Measurements from ENCODE around the gene FNDC8. TPM values are rescaled to one million over a fixed set of nuclear protein-coding genes. Genes with fewer than 3 reads are reported as not detected.
A peak's percentile ranks its signal among the peaks of the same experiment; 100 is the strongest.
"Not testable (repeated sequence)": the region's sequence is repeated elsewhere in the genome, so short reads cannot be mapped to it uniquely, and the experiment has no call there.

Gene FNDC8
- polyA plus RNA-seq, 2 of the 4 experiments (the other 2 are of a cell fraction): not detected

- ATAC-seq; H3K4me1 ChIP-seq; H3K9me3 ChIP-seq; DNase-seq (ENCODE audit: low read depth in 1 of 2, low spot score in 1 of 2); POLR2A ChIA-PET; H3K27ac ChIP-seq; H3K4me3 ChIP-seq; FAIRE-seq; CTCF ChIA-PET; H3K4me2 ChIP-seq: not testable (repeated sequence)
- WGBS (ENCODE audit: missing lambda C conversion rate): 90% methylated on average over 29 of the region's 29 CpGs
These were observed 29.7 kb downstream of the FNDC8 start for GRCh38 chr17:35151080-35151479.

DNA sequence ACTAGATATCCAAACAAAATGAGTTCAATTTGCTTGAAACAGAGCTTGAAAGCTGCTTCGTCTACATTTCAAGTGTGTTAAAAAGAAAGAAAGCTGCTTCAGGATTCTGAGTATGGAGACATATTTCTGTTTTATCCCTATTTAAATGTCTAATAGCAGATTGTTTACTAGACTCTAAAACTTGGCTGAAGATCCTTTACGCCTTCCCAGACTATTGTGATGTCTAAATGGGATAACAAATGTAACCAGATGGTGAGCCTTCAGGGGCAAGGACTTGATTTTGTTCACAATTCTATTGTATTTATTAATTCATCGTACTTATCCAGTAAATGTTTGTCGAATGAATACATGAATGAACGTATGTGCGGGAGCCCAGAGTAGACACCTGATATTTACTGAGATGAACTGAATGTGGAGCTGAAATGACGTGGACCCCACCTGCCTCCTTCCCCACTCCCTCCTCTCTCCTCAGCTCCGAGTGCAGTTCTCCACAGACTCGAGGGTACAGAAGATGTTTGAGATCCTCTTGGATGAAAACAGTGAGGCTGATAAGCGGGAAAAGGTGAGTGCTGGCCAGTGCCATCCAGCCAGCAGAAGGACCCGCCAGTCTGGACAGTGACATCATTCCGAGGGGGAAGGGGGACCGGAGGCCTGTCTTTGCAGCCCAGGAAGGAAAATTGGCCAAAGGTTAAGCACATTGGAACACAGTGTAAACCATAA lies 31.2 kb downstream of the FNDC8 start:
- no peaks in the 10 kb centered on the region for H3K9me3 ChIP-seq
- H3K4me2 ChIP-seq: no peak overlapping the region
- peak; percentile 39 for FAIRE-seq
- no peak for DNase-seq (ENCODE audit: low read depth in 1 of 2, low spot score in 1 of 2)
- WGBS (ENCODE audit: missing lambda C conversion rate): 44% methylated on average over 13 of the region's 13 CpGs
- no peak for ATAC-seq
- TF ChIP-seq EP300 (IDR thresholded peaks at IDR 0.05) (no peak), SMC3 (IDR thresholded peaks at IDR 0.05) (no peak), CBX2 (IDR thresholded peaks at IDR 0.05; ENCODE audit: borderline replicate concordance, low read depth) (no peak), KDM5A (IDR thresholded peaks at IDR 0.05) (no peak), EHF (CRISPR knock-in tag; IDR thresholded peaks at IDR 0.05) (no peak), HOXA7 (CRISPR knock-in tag; IDR thresholded peaks at IDR 0.05) (no peak), TP53 (CRISPR knock-in tag; IDR thresholded peaks at IDR 0.05) (no peak), ATOH8 (CRISPR knock-in tag; IDR thresholded peaks at IDR 0.05; ENCODE audit: low read depth) (no peak), CEBPB (IDR thresholded peaks at IDR 0.05) (no peak), NPAS2 (CRISPR knock-in tag; IDR thresholded peaks at IDR 0.05; ENCODE audit: borderline replicate concordance) (no peak), ZNF302 (CRISPR knock-in tag; IDR thresholded peaks at IDR 0.05) (no peak), POLR2AphosphoS2 (conservative IDR thresholded peaks at IDR 0.05; ENCODE audit: low read length) (no peak), MAZ (IDR thresholded peaks at IDR 0.05; ENCODE audit: borderline replicate concordance, low read depth, low read length) (no peak), FOXS1 (CRISPR knock-in tag; IDR thresholded peaks at IDR 0.05) (no peak)
- TF ChIP-seq, protein P1, sequence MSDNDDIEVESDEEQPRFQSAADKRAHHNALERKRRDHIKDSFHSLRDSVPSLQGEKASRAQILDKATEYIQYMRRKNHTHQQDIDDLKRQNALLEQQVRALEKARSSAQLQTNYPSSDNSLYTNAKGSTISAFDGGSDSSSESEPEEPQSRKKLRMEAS (IDR thresholded peaks at IDR 0.05): no peak
- TF ChIP-seq, protein P2, sequence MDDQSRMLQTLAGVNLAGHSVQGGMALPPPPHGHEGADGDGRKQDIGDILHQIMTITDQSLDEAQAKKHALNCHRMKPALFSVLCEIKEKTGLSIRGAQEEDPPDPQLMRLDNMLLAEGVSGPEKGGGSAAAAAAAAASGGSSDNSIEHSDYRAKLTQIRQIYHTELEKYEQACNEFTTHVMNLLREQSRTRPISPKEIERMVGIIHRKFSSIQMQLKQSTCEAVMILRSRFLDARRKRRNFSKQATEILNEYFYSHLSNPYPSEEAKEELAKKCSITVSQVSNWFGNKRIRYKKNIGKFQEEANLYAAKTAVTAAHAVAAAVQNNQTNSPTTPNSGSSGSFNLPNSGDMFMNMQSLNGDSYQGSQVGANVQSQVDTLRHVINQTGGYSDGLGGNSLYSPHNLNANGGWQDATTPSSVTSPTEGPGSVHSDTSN (IDR thresholded peaks at IDR 0.05): no peak
- H3K4me3 ChIP-seq: no peak overlapping the region
- no peak overlapping the region for H3K27ac ChIP-seq
- CTCF ChIA-PET: interaction anchor here (0.9 kb wide), 1 partner anchor 381 kb away, joined by 3 read pairs; no protein-coding TSS in a partner anchor
- POLR2A ChIA-PET: interaction anchor here (0.7 kb wide), 1 partner anchor 11 kb away, joined by 3 read pairs; the partner anchor contains the start of gene NLE1
- no peaks in the 10 kb centered on the region for H3K4me1 ChIP-seq

DNA sequence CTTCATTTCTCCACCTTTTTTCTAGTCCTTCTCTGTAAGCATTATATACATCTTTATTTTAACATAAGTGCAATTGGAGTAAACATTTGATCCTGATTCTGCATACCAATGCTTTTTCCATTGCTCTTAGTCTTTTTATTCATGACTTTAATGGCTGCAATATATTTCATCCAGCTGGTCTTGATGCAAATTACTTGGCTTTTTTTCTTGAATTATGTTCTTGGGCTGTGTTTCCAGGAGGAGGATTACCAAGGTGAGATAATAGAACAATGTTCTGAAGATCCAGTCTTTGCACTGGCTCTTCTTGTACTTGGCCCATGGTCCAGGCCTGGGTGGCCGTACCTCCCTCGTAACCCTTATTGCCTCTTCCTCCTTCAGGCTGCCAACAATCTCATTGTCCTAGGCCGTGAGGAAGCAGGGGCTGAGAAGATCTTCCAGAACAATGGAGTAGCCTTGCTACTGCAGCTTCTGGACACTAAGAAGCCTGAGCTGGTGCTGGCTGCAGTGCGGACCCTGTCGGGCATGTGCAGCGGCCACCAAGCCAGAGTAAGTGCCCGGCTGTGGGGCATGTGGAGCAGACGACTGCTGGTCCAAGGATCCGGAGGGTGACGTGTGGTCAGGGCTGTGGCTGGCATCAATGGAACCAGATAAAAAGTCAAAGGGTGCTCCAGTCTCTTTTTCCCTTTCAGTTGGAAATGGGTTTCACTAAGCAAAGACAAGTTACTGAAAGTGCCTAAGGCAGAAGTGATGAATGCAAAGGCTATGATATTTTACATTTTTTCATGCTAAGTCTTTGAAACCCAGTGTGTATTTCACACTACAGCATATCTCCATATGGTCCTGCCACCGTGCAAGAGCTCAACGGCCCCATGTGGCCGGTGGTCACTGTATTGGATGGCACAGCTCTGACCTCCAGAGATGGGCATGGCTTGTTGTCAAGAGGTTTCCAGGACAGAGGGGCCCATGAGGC lies 33.1 kb downstream of the FNDC8 start:
- ChIA-PET POLR2A (no interaction called here), CTCF (interaction anchor here (1.8 kb wide), 1 partner anchor 34 kb away, joined by 4 read pairs; no protein-coding TSS in a partner anchor)
- Histone ChIP-seq H3K4me2 (no peak overlapping the region), H3K4me1 (no peaks in the 10 kb centered on the region), H3K4me3 (no peak overlapping the region), H3K27ac (no peak overlapping the region), H3K9me3 (no peaks in the 10 kb centered on the region)
- TF ChIP-seq EHMT2 (IDR thresholded peaks at IDR 0.05; ENCODE audit: low read depth) (no peak), HOXA7 (CRISPR knock-in tag; IDR thresholded peaks at IDR 0.05) (no peak), SMC3 (IDR thresholded peaks at IDR 0.05) (no peak), REST (IDR thresholded peaks at IDR 0.05) (no peak), ELK1 (IDR thresholded peaks at IDR 0.05; ENCODE audit: low read depth, low read length) (no peak), CHD2 (IDR thresholded peaks at IDR 0.05; ENCODE audit: low read length, partially characterized antibody) (no peak), ESRRA (IDR thresholded peaks at IDR 0.05; ENCODE audit: borderline replicate concordance, low read length) (no peak), ZSCAN20 (CRISPR knock-in tag; IDR thresholded peaks at IDR 0.05) (no peak), FOSL2 (IDR thresholded peaks at IDR 0.05) (no peak), FOSL2 (CRISPR knock-in tag; IDR thresholded peaks at IDR 0.05) (no peak)
- FAIRE-seq (no peak), DNase-seq (ENCODE audit: low read depth in 1 of 2, low spot score in 1 of 2) (no peak), ATAC-seq (no peak; a peak in 1 of 6 replicates)
- 67% methylated on average over 13 of the region's 13 CpGs for WGBS (ENCODE audit: missing lambda C conversion rate)

Measured in A549 (cell line).